OCI-LY7 (cell line): ENCODE measurements around the gene CCSAP. TPM values are rescaled to one million over a fixed set of nuclear protein-coding genes. Genes with fewer than 3 reads are reported as not detected.

ENCODE experiments used
- BruUV-seq: library from RNA; stranded (reverse); fragments of 400-500 nt; replicated peaks from 2 replicates; lab custom pipeline; 2021; lab: Mats Ljungman, UMichigan
- CTCF ChIA-PET: fragments of 300-600 bp; sonication (Branson Sonifier 250); formaldehyde crosslinking; loops from one replicate; lab custom pipeline; 2022; ENCODE audit warnings: antibody characterized with exemption; ENCODE audit not compliant: unreplicated experiment; lab: Charles Lee
- POLR2A ChIA-PET: fragments of 300-600 bp; sonication (Branson Sonifier 250); formaldehyde crosslinking; loops from one replicate; lab custom pipeline; 2022; ENCODE audit warnings: antibody characterized with exemption; lab: Charles Lee
- DNase-seq: peaks from one replicate; pipeline ENCODE4 v3.0.0-alpha.2; 2015; ENCODE audit warnings: low spot score
- H2AFZ ChIP-seq: fragments of 200-600 bp; sonication (generic), shearing (Covaris generic); 2 replicates; pipeline ENCODE4 v1.6.1; 2014; ENCODE audit warnings: mild to moderate bottlenecking, antibody characterized with exemption, low read length, moderate library complexity
- H3K27ac ChIP-seq: fragments of 200-600 bp; sonication (generic); 2 replicates; pipeline ENCODE4 v1.5.1; 2014; ENCODE audit warnings: mixed run types, low read depth, mild to moderate bottlenecking, moderate library complexity, low read length, inconsistent platforms; ENCODE audit not compliant: poor library complexity, severe bottlenecking
- H3K36me3 ChIP-seq: fragments of 200-600 bp; sonication (generic); 2 replicates; pipeline ENCODE4 v1.6.1; 2014; ENCODE audit warnings: mild to moderate bottlenecking, antibody characterized with exemption, low read length, moderate library complexity, mixed read lengths; ENCODE audit not compliant: insufficient read depth
- H3K4me1 ChIP-seq: fragments of 200-600 bp; sonication (generic); 2 replicates; pipeline ENCODE4 v1.5.1; 2014; ENCODE audit warnings: mild to moderate bottlenecking, low read length; ENCODE audit not compliant: insufficient read depth, poor library complexity, severe bottlenecking
- H3K4me2 ChIP-seq: fragments of 200-600 bp; sonication (generic); 2 replicates; pipeline ENCODE4 v1.6.1; 2014; ENCODE audit warnings: mild to moderate bottlenecking, low read length
- H3K4me3 ChIP-seq: fragments of 200-600 bp; sonication (generic); 2 replicates; pipeline ENCODE4 v1.5.1; 2014; ENCODE audit warnings: mild to moderate bottlenecking, low read depth, low read length; ENCODE audit not compliant: poor library complexity, severe bottlenecking
- H3K79me2 ChIP-seq: fragments of 200-600 bp; sonication (generic); 2 replicates; pipeline ENCODE4 v1.6.1; 2016; ENCODE audit warnings: low read depth, mild to moderate bottlenecking, low read length, moderate library complexity, mixed read lengths; ENCODE audit not compliant: insufficient read depth
- H3K9me2 ChIP-seq: fragments of 200-600 bp; sonication (generic); 2 replicates; pipeline ENCODE4 v1.6.1; 2016; ENCODE audit warnings: mild to moderate bottlenecking, low read length, mixed read lengths; ENCODE audit not compliant: insufficient read depth
- H3K9me3 ChIP-seq: fragments of 200-600 bp; sonication (generic); 2 replicates; pipeline ENCODE4 v1.6.1; 2014; ENCODE audit warnings: mild to moderate bottlenecking, mixed run types, low read length, mixed read lengths
- H4K20me1 ChIP-seq: fragments of 200-600 bp; sonication (generic); 2 replicates; pipeline ENCODE4 v1.6.1; 2014; ENCODE audit warnings: mild to moderate bottlenecking, antibody characterized with exemption, low read length, moderate library complexity, mixed read lengths; ENCODE audit not compliant: insufficient read depth
- CTCF ChIP-seq: fragments of 200-600 bp; sonication (generic); conservative IDR thresholded peaks from 2 replicates; pipeline ENCODE4 v1.5.1; 2014; ENCODE audit warnings: mild to moderate bottlenecking, antibody characterized with exemption, low read length, moderate library complexity, mixed read lengths
- EZH2phosphoT487 ChIP-seq: fragments of 200-600 bp; sonication (generic); IDR thresholded peaks from 2 replicates; pipeline ENCODE4 v1.6.1; 2018; ENCODE audit warnings: low read depth, borderline replicate concordance, mild to moderate bottlenecking, mixed run types, antibody characterized with exemption, low read length, moderate library complexity, mixed read lengths
- intact Hi-C: fragments of 100-400 bp; cut with micrococcal nuclease; formaldehyde crosslinking; loops from one replicate; pipeline ENCODE4 v1.10.0; 2022; ENCODE audit not compliant: unreplicated experiment
- total RNA-seq, 2 experiments: library from RNA; depleted of rRNA in 1 of 2; stranded (reverse); fragments of >200 nt in 1 of 2; shearing (Covaris generic) in 1 of 2; gene quantifications; 2 replicates each; pipeline ENCODE4 v1.2.3, GENCODE V29; 2014 to 2022

The CCSAP gene
- total RNA-seq, 2 experiments from 2014 or later = 10.5 to 15.7 TPM

- Histone ChIP-seq H3K4me3 (no peak overlapping the region), H4K20me1 (no peaks in the 10 kb centered on the region), H2AFZ (no peak overlapping the region), H3K79me2 (no peaks in the 10 kb centered on the region), H3K4me1 (no peaks in the 10 kb centered on the region), H3K27ac (no peak overlapping the region), H3K9me2 (no peaks in the 10 kb centered on the region), H3K4me2 (no peak overlapping the region), H3K9me3 (no peaks in the 10 kb centered on the region), H3K36me3 (no peaks in the 10 kb centered on the region)
- POLR2A ChIA-PET = no interaction called here
- no peak for TF ChIP-seq EZH2phosphoT487
- TF ChIP-seq CTCF = no peak
- DNase-seq = no peak
- intact Hi-C loops = no loop called here
- CTCF ChIA-PET = no interaction called here
- BruUV-seq = no TSS peak
Observed at GRCh38 chr1:229383961-229384360, 41.1 kb upstream of the CCSAP start.

- Histone ChIP-seq H3K4me2 (no peak overlapping the region), H4K20me1 (no peaks in the 10 kb centered on the region), H3K4me1 (no peaks in the 10 kb centered on the region), H3K4me3 (no peak overlapping the region), H3K9me2 (no peaks in the 10 kb centered on the region), H2AFZ (no peak overlapping the region), H3K9me3 (no peaks in the 10 kb centered on the region), H3K27ac (no peak overlapping the region), H3K79me2 (no peaks in the 10 kb centered on the region), H3K36me3 (no peaks in the 10 kb centered on the region)
- no peak for DNase-seq
- intact Hi-C loops = no loop called here
- ChIA-PET CTCF (no interaction called here), POLR2A (no interaction called here)
- TF ChIP-seq EZH2phosphoT487 (no peak), CTCF (no peak)
- BruUV-seq = no TSS peak
Observed at GRCh38 chr1:229383188-229383587, 40.3 kb upstream of the CCSAP start.

DNA sequence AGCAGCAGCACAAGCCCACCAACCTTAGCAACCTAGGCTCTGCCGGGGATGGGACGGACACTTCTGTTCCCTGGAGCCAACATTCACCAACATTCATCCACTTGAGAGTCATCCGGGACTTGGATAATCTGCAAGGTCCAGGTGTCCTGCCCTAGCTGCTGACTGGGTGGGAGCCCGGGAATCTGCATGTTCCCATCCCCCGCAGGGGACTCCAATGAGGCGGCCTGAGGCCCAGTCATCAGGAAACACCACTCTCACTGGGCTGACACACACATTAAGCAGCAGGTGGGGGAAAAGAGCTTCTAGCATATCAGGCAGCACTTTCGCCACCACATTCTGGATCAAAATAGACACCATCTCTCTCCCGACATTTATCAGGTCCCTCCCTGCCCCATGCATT, 38.4 kb upstream of the CCSAP start:
- BruUV-seq = no TSS peak
- no peaks in the 10 kb centered on the region for H3K36me3 ChIP-seq
- no peak overlapping the region for H3K27ac ChIP-seq

More for the DNA sequence above, 38.4 kb upstream of the CCSAP start:
- H3K9me3 ChIP-seq = no peaks in the 10 kb centered on the region
- H3K79me2 ChIP-seq = no peaks in the 10 kb centered on the region
- H3K4me1 ChIP-seq = no peaks in the 10 kb centered on the region
- DNase-seq = no peak
- H3K4me3 ChIP-seq = no peak overlapping the region
- CTCF ChIA-PET = no interaction called here
- POLR2A ChIA-PET = no interaction called here
- H3K4me2 ChIP-seq = no peak overlapping the region
- intact Hi-C loops = no loop called here
- no peak for TF ChIP-seq CTCF
- TF ChIP-seq EZH2phosphoT487 = no peak
- H2AFZ ChIP-seq = no peak overlapping the region
- no peaks in the 10 kb centered on the region for H3K9me2 ChIP-seq
- no peaks in the 10 kb centered on the region for H4K20me1 ChIP-seq
